AG20443 (cell line): ENCODE data around the gene LEF1.

Experiments
- DNase-seq: peaks from one replicate; pipeline ENCODE4 v3.0.0; 2012; ENCODE audit warnings: low spot score, mixed read lengths

The LEF1 gene

GRCh38 chr4:108168671-108169523 is at the start of gene LEF1:
Gene LEF1, minus strand, starts transcription at chr4:108168932. Its CDS starts 1,165 bp downstream, at chr4:108167767.
- DNase-seq, result peak; percentile 48

DNA sequence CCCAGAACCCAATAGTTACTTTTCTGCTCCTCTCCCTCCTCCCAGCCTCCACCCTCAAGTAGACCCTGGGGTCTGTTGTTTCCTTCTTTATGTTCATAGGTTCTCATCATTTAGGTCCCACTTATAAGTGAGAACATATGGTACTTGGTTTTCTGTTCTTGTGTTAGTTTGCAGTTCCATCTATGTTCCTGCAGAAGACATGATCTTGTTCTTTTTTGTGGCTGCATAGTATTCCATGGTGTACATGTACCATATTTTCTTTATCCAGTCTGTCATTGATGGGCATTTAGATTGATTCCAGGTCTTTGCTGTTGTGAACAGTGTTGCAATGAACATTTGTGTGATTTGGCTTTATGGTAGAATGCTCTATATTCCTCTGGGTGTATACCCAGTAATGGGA is 47.8 kb upstream of the LEF1 start:
- DNase-seq, result no peak

DNA sequence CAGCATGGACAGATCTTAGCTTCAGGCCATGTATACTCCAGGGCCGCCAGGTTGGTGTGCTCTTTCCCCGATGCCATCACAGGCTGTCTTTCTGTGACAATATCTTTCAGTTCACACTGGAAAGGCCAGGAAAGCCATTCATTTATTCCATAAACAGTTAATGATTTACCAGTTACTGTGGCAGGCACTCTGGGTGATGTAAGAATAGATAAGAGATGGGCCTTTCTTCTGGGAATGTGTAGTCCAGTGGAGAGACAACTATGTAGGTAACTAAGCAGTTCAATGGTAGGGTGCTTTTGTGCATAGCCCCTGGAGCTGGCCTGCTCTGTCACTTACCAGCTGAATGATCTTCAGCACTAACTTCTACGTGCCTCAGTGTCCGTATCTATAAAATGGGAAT is 46.3 kb upstream of the LEF1 start:
- no peak for DNase-seq

DNA sequence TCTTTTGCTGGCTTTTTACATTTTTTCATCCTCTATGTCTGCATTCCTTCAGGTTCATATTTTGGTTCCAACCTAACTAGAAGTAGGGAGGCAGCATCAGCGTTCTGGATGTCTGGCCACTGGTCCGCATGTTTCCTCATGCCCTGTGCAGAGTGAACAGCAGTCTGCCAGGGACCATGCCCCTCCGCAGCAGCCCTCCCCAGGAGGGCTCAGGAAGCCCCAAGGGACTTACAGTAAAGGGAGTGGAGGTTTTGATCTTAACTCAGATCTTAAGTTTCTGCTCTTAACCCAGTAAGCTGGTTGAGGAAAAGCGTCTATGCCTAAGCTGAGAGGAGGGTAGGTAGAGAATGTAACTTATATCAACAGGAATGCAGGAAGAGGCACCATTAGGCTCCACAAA is 45.0 kb upstream of the LEF1 start:
- no peak for DNase-seq

DNA sequence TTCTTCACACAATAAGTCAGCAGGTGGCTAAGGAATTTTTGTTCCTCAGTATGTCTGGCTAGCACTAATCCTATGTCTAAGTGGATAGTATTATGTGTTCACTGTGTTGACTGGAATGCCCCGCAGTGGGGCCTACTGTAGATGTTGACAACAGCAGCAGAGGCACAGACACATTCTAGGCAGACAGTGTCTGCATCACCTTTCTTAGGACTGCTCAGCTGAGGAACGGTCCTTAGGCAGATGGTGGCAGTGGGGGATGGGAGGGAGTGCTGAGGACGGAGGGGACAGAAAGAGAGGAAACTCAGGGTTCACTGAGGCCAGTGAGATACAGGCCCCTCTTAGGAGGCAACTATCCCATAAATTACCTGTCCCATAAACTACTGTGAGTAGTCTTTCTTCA is 44.6 kb upstream of the LEF1 start:
- no peak for DNase-seq

- DNase-seq, result no peak
Measured at GRCh38 chr4:108210989-108211835, 42.5 kb upstream of the LEF1 start.

GRCh38 chr4:108209489-108209888 is 40.8 kb upstream of the LEF1 start:
- no peak for DNase-seq

- DNase-seq, result no peak
Measured at GRCh38 chr4:108205859-108206258, 37.1 kb upstream of the LEF1 start.

- DNase-seq, result no peak
Measured at GRCh38 chr4:108204518-108204917, 35.8 kb upstream of the LEF1 start.

GRCh38 chr4:108203377-108203776 is 34.6 kb upstream of the LEF1 start:
- DNase-seq, result no peak

GRCh38 chr4:108201774-108202173 is 33.0 kb upstream of the LEF1 start:
- DNase-seq, result no peak

DNA sequence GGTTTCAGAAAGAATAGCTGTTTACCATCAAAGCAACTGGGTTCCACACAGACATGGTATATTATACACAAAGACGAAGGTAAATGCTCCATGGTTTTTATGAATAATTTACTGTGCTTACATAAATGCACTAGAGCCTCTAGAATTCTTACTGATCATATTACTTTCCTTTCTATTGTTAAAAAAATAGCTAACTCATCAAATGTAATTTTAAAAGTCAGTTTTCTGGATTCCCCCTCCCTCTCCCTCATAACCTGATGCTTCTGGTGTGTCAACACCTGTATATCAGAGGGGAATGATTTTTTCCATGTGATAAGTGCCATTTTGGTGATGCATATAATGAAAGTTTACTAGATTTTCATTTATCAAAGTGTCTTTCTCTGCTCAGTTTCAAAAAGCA is 31.1 kb upstream of the LEF1 start:
- DNase-seq, result no peak

DNA sequence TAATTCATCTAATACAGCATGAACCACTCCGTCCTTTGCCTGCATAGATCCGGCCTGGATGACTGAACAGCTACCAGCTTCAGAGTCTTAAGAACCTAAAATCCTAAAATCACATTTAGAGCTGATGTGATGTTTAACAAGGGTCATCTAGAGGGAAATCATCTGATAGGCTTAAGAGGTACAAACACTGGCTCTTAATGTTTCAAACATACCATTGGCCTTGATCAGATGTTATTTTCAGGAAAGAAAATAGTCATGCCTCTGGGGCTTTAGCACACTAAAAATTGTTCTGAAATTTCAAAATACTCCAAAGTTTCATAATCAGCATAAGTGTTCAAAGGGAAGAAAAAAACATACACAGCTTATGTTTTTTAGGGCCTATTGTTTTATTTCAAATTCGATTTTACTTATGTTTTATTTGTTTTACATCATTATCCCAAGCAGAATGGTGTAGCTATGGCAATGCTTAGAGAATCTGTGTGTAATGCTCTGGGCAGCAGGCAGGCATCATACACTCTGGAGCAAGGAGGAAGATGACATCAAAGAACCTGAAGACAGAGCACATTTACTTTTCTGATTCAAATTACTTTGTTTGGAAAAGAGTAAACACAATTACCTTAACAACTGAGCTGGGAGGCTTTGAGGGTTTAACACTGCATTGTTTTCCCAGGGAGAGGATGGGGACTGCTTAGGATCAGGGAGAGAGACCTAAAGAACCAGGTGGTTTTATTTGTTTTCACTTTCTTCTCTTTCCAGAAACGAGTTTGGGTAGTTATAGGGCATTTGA is 25.3 kb upstream of the LEF1 start:
- no peak for DNase-seq

DNA sequence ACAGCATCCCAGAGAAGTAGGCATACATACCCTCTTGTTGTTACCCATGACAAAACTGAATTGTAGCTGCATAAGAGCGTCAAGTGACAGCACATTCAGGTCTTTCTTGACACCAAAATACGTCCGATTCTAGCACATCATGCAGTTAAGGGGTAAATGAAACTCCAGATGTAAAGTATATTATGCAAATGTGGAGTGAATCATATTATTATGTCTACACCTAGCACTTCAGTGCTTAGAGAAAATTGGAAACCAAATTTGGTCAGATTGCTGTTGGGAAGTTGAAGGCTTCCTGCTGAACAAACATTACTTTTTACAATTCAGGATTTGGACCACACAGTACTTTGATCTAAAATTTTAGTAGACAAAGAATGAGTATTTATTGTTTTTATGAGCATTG is 24.2 kb upstream of the LEF1 start:
- DNase-seq, result no peak

- DNase-seq, result no peak
Measured at GRCh38 chr4:108192056-108192455, 23.3 kb upstream of the LEF1 start.

DNA sequence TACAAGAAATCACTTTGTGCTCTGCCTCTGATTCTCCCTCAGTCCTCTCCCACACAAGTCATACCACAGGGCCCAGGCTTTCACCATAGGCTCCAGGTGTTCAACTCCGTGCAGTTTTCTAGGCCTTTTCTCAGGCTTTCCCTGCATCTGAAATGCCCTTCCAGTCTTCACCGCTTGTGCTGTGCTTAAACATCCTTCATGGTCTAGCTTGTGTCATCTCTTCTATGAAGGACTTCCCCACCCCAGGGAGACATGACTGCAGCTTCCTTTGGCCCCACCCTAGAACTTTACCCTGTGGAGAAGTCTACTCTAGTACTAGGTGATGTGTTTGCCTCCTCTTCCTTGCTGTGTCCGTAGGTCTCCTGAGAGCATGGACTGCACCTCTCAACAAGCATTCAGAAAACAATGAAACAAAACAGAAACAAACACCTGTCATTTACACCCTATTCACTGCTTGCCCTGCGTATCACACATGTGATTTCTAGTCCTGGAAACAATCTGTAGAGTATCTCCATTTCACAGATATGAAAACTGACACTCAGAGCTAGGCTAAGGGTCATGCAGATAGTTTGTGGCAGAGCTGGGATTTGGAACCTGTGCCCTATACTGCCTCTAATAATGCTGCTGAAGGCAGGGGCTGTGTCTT is 22.7 kb upstream of the LEF1 start:
- DNase-seq, result no peak

GRCh38 chr4:108188770-108189169 is 20.0 kb upstream of the LEF1 start:
- DNase-seq, result no peak

DNA sequence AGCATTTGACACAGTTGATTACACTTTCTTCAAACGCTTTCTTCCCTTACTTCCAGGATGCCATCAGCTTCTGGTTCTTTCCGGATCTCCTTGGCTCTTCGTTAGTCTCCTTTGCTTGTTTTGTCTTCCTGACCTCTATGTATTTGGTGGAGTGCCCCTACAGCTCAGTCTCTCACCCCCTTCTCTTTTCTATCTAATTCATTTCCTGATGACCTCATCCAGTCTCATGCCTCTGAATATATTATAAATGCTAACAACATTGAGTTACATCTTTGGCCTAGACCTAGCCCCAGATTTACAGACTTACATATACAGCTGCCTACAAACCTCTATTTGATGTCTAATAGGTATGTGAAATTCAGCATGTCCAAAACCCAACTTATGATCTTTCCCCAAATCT is 16.5 kb upstream of the LEF1 start:
- DNase-seq, result no peak

- no peak for DNase-seq
Measured at GRCh38 chr4:108184453-108185049, 15.8 kb upstream of the LEF1 start.

DNA sequence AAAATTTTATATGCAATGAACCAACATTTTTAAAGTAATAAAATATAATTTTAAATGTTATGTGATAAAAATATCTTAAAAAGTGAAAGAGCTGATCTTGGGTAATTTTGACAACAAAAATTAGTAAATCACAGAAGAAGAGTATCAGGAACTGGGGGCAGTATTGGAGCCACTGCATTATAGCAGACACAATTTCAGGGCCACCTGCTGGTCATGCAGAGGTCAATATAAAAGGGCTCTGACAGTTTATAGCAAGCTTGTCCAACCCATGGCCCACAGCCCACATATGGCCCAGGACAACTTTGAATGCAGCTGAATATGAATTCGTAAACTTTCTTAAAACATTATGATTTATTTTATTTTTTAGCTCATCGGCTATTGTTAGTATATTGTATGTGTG is 13.0 kb upstream of the LEF1 start:
- no peak for DNase-seq

DNA sequence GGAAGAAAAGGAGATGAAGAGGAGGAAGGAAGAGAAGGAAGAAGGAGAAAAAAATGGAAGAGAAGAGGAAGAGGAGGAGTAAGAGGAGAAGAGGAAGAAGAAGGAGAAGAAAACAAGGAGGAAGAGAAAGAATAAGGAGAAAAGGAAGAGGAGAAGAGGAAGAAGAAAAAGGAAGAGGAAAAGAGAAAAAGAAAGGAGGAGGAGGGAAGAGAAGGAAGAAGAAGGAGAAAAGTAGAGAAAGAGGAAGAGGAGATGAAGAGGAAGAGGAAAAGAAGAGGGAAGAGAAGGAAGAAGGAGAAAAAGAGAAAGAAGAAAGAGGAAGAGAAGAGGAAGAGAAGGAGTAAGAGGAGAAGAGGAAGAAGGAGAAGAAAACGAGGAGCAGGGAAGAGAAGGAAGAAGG is 11.8 kb upstream of the LEF1 start:
- no peak for DNase-seq

DNA sequence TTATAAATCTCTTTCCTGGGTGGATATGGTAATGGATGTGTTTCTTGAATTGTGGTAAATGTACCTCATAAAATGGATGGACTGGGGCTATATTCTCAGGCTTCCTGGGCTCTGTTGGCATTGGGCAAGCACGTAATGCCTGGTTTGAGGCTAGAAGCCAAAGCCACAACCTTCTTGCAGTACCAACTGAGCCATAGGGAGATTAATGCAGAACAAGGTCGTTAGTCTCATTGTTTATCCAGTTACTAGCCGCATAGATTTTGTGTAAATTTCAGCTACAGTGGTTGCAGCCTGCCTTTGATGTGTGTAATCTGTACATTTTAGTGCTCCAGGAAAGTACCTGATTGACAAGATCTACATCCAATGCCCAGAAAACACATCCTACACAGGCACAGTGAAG is 7.2 kb upstream of the LEF1 start:
- DNase-seq, result no peak
